SW480 (cell line): ENCODE results near the gene TM9SF3.

Experiments used
- DNase-seq: peaks from one replicate; pipeline ENCODE4 v3.0.0-alpha.2; 2016; ENCODE audit warnings: low spot score

TM9SF3 gene

DNA sequence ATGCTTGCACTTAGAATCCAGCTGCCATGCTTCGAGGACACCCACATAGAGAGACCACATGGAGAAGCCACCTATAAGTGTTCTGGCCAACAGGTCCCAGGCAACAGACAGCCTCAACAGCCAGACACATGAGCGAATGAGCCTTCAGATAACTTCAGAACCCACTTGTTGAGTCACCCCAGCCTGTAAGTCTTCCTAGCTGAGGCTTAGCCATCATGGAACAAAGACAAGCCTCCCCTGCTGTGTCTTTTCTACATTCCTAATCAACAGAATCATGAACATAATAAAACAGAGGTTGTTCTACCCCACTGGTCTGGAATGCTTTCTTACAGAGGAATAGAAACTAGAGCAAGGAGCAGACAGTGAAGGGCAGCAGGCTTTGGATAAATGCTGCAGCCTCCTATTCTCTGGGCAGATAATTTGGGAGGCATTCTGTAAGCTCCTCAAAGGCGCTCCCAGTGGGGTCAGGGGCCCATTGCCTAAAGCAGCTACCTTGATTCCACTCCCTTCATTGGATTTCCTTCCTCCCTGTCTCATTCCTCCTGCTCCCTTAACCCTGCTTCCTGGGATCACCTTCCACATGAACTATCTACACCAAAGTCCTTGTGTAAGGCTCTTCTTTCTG lies 77.7 kb downstream of the TM9SF3 start:
- no peak for DNase-seq

DNA sequence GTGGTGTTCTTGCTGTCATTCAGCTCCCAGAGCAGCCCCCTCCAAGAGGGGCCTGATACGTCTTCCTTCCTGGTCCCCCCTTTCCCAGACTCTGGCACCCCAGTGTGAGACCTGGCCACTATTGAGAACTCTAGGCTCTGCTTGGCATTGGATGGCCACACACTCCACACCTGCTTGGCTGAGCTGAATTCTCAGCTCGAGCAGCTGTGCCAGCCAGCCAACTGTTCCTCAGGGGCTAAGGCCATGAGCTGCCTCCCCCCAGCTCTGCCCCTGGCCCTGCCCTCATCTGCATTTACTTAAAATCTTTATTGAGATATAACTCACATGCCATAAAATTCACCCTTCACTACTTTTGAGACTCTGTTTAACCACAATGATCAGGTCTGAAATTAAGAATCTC lies 79.8 kb downstream of the TM9SF3 start:
- DNase-seq = no peak

DNA sequence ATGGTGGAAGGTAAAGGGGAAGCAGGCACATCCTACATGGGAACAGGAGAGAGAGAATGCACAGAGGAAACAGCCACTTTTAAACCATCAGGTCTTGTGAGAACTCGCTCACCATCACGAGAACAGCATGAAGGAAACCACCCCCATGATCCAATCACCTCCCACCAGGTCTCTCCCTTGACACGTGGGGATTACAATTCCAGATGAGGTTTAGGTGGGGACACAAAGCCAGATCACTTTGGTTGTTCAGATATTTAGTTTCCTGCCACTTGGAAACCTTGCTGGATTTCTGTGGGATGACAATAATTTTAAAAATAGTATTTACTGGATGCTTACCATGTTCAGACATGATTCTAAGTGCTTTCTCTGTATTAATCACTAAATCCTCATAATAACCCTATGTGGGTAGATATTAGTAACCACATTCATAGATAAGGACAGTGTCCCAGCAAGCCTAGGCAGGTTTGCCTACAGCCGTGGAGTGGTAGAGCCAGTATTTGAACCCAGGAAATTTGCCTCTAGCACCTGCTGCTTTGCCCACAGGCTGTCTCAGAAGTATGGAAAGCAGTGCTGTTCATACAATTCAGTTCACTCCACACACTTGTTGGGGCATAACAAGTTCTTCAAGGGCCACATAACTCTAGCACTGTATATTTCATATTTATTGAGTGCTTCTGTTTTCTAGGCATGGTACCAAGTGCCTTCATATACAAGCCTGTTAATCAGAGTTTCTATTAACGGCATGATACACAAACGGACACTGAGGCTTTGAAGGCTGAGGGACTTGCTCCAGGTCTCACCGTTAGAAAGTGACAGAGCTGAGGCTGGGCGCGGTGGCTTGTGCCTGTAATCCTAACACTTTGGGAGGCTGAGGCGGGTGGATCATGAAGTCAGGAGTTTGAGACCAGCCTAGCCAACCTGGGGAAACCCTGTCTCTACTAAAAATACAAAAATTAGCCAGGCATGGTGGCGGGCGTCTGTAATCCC lies 81.4 kb downstream of the TM9SF3 start:
- DNase-seq = no peak

DNA sequence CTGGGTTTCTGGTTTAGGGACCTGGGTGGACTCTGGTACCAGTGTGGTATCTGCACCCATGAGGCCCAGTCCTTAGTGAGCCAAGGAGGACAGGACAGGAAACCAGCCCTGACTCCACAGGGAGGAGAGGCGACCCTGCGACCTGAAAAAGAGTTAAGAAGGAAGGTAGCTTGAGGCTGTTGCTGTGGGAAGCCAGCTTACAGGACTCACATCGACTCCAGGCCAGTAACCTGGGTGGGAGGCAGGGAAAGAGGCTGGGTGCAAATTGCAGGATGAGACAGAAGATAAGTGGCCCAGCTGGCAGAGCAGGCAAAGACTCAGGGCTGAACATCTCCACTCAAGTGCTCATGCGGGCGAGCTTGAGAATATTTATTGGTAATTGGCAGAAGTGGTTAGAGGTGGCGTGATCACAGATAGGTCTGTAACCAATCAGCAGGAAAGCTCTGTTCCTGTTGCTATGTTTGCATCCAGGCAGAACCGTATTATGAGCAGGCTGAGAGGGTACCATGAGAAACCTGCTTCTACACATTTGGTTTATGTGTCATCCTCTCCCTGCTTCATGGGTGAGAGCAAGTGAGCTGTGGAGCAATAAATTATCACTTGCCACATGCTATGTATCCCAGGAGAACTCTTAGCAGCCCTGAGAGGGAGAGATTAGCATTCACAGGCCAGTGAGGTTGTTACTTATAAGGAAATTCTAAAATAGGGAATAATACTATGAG lies 84.1 kb downstream of the TM9SF3 start:
- no peak for DNase-seq

DNA sequence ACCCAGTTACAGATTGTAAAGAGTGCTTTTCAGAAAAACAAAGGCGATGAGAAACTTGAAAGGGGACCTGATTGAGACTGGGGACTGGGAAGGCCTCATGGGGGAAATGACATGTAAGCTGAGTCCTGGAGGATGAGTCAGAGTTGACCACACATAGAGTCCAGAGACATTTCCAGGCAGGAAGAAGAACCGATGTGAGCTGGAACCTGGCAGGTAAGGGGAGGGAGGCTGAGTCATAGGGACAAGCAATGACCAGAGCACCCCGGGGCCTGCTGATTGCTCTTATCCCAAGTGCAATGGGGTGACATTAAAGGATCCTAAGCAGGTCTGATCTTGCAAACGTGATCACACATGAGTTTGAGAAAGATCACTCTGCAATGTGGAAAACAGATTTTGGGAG lies 84.8 kb downstream of the TM9SF3 start:
- DNase-seq = peak; percentile 85

DNA sequence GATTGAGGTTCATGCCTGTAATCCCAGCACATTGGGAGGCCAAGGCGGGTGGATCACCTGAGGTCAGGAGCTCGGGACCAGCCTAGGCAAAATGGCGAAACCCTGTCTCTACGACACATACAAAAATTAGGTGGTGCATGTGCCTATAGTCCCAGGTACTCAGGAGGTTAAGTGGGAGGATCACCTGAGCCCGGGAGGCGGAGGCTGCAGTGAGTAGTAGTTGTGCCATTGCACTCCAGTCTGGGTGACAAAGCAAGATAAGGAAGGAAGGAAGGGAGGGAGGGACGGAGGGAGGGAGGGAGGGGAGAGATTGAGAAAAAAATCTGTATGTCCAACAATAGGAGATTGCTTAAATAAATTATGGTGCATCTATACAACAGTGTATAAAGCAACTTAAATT lies 86.3 kb downstream of the TM9SF3 start:
- DNase-seq = no peak

DNA sequence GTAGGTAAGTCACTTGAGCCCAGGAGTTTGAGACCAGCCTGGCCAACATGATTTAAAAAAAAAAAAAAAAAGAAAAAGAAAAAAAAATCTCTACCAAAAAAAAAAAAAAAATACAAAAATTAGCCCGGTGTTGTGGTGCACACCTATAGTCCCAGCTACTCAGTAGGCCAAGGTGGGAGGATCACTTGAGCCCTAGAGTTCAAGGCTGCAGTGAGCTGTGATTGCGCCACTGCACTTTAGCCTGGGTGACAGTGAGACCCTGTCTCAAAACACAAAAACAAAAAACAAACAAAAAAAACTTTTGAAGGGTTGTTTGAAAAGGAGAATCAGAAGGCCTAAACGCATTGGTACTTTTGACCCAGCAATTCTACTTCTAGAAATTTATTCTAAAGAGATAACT lies 86.8 kb downstream of the TM9SF3 start:
- DNase-seq = no peak

DNA sequence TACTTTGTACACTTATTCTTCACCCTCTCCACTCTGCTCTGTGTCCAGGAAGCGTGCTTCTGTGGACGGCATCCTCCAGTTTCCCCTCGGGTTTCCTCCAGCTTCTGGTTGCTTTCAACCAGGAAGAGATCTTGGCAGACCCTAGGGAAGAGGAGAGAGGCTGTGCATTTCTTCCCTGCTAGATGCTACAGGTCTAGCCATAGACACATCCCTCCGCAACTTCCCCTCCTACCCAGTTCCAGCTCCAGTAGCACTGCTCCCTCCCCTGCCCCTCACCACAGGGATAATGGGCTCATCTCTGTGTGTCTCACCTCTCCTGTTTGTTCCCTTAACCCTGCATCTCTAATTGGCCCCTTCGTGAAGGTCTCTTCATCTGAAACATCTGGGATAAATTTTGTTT lies 89.4 kb downstream of the TM9SF3 start:
- no peak for DNase-seq

DNA sequence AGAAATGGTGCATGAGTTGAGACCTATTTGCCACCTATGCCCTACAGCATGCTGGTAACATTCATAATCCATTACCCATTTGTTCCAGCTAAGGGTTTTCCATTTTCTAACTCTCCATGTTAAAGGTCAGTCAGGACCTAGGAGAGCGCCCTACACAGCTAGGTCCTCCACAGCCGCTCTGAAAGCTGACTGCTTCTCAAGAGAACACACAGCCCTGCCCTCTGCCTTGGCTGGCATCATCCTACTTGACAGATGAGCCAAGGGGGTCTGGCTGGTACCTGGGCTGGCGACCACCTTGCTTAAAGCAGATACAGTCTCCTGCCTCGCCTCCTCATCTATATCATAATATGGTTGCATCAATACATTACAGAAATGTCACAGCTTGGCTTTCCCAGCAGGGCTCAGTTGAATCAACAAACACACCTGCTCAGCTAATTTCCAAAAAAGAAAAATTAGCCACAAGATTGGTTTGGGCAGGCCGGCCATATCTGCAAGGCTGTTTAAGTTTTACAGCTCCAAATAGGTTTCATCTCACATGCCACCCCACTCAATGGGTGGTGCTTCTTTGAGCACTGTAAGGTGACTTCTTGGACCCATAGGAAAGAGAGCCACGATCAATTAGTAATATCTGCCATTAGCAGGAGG lies 90.4 kb downstream of the TM9SF3 start:
- DNase-seq = no peak

DNA sequence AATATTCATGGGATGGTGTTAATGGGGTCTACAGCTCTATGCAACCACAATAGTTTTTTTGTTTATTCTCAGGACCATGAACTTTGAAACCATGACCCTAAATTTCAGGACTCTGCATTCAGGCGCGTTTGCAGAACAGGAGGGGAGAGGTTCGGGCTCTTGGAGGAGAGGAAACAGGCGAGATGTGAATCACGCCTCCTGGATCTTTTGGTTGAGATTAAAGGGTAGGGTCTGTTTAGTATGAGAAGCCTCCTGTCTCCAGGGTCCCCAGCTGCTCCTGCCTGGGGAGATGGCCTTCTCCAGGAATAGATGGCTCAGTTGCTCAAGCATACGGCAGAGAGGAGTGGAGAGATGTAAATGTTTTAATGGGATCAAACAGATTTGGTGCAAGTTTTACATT lies 91.3 kb downstream of the TM9SF3 start:
- DNase-seq = no peak

DNA sequence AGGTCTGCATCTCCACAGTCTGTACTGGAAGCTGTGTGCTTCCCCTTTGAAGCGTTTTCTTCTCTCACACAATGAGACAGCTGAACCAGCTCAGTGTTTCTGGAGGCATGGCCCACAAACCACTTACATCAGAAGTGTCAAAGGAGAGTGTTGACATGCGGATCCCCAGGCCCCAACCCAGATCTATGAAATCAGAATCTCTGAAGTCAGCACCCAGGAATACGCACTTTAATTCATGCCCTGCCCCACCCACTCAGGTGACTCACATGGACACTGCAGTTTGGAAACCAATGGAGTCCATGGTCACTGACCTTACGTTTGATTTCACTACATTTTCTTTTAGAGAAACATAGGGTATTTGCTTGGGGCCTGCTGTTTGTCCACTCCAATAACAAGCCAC lies 92.1 kb downstream of the TM9SF3 start:
- no peak for DNase-seq

DNA sequence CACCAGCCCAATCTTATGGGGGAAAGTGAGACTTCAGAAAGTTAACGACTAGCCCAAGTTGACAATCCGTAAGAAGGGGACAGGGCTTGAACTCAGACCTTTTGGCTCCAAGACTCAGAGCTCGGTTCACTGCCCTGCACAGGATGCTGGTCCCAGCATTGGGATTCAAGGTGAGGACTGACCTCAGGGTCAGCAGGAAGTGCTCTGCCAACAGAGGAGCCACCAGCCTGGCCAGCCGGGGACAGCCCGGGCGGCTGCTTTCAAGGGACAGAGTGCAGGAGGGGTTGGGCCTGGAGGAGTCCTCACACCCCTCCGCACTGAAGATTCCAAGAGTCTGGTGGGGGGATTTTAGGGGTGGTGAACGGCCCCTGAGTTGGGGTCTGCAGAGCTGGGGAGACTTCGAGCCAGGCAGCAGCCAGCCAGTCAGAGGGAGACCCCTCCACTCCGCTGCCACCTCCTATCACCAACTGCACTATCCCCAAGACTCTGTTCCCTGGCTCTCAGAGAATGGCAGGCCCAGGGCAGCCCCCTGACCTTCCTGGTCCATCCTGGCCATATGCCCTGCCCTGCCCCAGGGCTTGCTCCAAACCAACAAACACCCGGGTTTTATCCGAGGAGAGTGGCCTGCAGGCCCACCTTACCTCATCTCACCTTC lies 92.8 kb downstream of the TM9SF3 start:
- no peak for DNase-seq

DNA sequence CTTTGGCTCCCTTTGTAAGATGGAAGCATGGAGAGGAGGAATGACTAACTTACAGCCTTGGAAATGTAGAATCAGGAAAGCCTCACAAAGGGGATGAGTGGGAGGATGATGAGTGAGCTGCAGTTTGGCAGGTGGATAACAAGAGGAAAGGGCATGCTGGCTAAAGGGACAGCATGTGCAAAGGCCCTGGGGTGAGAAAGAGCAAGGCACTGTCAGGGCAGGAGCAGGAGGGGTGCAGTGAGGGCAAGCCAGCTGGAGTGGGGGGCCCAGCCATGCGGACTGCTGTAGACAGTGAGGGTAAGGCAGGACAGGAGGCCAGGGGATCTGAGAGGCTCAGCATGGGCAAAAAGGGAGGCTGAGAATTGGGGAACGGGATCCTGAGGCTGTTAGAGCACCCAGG lies 93.6 kb downstream of the TM9SF3 start:
- DNase-seq = no peak

DNA sequence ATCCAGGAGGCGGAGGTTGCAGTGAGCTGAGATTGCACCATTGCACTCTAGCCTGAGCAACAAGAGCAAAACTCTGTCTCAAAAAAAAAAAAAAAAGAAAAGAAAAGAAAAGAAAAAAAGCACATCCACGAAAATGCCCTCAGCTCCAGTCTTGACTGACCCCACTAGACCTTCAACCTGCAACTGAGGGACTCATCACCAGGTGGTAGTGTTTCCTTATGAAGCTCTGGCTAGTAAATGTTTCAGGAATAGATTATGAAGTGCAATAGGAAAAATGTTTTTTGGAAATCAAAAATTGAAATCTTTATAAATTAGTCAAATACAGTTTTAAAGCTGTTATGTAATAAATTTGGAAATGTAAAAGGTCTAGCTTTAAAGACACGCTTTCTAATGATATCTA lies 95.5 kb downstream of the TM9SF3 start:
- no peak for DNase-seq

DNA sequence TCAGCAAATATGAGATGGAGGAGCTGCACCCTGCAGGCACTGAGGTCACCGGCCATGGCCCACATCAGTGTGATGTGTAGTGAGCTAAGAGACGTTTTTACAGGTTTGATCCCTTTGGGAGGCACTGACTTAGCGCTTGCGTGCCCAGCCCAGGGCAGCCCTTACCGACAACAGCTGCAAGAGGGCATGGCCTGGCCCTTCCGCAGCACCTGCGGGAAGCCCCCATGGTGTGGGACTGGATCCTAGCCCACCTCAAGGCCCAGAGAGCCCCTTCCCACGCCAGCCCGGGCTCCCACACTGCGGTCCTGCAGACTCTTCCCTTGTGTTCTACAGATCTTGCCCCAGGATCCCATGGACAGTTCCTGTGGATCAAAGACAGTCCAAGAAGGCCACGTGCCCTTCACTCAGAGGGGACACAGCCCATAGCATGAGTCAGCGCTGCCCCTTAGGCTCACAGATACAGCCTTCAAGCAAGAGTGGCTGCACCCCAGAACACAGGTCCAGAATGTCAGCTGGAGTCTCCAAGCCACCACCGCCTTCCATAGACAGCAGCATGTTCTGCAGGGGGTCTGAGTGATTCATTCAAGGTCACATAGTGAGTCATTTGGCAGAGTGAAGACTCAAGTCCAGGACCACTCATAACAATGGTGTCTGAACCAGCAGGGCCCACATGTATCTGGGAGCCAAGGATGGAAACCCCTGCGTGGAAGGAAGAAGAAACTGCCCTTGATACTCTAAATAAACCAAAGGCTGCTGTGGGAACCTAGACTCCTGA lies 98.5 kb downstream of the TM9SF3 start:
- no peak for DNase-seq

DNA sequence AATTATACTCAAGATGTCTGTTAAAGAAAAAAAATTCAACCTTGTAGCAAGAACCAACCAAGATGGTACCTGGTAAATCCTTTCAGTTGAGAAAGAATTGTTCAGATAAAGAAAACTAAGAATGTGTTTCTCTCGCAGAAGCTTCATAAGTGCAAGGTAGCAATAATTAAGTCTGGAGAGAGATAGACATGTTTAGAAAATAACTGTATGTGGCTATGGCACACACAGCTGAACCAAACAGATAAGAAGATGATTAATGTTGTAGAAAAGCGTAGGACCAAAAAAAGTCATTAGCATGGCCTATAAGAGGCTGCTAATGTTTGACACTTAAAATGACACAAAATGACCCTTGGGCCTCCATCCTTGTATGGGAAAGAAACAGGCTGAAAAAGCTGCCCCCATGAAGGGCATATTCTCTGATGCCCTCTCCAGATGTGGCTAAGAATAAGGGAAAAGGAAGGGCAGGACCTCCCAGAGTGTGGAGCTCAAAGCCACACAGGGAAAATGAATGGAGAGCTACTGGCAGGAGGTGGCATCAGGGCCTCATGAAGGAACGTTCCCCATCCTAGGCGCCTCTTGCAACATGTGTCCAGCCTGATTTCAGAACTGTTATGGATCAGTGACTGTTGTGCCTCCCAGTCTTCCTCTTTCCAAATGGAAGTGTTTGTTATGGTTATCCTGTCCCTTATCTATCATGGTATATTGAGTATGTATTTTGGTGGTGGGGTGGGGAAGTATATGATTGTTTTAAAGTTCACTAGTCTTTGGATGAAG lies 103.8 kb downstream of the TM9SF3 start:
- DNase-seq = no peak

DNA sequence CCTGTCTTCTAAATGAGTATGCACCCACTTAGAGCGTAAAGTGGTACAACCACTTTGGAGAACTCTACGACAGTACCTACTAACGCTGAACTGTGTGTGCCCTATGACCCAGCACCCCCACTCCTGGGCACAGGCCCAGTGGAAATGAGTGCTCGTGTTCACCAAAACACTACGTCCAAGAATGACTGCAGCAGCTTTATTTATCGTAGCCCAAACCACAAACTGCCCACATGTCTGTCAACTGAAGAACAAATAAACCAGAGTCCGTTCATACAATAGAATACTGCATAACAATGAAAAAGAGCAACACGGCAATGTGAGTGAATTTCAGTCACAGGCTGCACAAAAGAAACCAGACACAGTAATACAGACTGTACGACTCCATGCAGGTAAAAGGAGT lies 108.5 kb downstream of the TM9SF3 start:
- peak; percentile 20 for DNase-seq

DNA sequence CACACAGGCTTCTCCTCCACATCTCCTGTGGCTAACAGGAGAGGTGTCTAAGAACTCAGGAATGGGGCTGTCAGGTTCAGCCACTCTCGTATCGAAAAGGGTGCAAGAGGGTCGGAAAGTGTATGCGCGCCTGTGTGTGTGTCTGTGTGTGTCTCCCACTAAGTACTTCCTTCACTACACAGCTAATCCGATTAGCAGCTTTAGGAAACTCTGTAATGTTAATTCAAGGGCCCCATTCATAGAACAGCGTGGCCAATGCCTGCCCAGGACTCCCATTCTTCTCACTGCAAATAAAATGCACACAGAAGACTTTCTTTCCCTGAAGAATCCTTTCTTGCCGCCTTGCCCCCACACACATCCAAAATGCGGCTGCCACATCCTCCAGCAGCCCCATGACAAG lies 112.9 kb downstream of the TM9SF3 start:
- no peak for DNase-seq

DNA sequence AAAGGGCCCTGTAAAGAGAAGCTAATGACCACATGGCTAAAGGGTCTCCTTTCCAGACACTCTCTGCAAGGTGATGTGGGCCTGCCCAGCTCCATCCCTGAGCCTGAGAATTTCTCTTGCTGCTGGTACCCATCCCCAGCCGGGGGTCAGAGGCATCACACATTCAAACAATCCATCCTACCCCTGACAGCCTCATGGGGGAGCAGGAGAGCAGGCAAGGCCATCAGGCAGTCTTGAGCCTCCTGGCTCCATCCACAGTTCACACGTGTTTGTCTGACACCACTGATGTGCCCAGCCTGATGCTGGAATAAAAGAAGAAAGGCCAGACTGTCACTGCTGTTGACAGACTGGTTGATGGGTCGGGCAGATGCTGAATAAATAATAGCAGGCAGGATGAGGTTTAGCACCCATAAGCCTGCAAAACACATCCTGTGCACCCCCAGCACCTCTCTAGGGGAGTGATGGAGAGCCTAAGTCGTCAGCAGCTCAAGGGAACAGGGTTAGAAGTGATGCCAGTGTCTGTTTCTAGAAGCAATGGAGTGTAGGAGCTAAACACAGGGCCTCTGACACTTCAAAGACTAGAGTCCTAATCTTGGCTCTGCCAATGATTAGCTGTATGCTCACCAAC lies 116.6 kb downstream of the TM9SF3 start:
- peak; percentile 22 for DNase-seq

DNA sequence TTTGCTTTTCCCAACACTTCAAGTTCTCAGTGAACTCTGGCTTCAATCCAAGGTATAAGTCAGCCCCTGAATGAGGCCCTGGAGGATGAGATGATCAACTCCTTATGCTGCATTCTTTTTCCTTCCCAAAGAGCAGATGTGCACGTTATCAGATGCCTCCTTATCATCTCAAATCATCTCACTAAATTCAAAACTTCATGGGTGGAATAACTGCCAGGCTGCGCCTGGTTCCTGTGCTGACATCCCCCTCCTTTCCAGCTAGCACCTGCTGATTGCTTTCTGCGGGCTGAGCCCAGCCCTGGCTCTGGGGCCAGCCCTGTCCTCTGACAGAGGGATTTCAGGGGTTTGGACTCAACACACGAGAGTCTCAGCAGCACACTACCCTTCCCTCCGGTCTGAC lies 118.0 kb downstream of the TM9SF3 start:
- no peak for DNase-seq
